ENCODE measurements around the gene PTPN20.

Gene PTPN20

GRCh38 chr10:47012214-47012613, 101.0 kb downstream of the PTPN20 start:
- TF ChIP-seq, protein P1, sequence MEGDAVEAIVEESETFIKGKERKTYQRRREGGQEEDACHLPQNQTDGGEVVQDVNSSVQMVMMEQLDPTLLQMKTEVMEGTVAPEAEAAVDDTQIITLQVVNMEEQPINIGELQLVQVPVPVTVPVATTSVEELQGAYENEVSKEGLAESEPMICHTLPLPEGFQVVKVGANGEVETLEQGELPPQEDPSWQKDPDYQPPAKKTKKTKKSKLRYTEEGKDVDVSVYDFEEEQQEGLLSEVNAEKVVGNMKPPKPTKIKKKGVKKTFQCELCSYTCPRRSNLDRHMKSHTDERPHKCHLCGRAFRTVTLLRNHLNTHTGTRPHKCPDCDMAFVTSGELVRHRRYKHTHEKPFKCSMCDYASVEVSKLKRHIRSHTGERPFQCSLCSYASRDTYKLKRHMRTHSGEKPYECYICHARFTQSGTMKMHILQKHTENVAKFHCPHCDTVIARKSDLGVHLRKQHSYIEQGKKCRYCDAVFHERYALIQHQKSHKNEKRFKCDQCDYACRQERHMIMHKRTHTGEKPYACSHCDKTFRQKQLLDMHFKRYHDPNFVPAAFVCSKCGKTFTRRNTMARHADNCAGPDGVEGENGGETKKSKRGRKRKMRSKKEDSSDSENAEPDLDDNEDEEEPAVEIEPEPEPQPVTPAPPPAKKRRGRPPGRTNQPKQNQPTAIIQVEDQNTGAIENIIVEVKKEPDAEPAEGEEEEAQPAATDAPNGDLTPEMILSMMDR (IDR thresholded peaks at IDR 0.05; ENCODE audit: control extremely low read depth, extremely low read depth, low read depth, missing control alignments), result no peak
- no peak for DNase-seq (ENCODE audit: extremely low spot score)
- POLR2A ChIA-PET, result no interaction called here
- CTCF ChIA-PET, result interaction anchor here (0.7 to 2.6 kb wide), 4 partner anchors 11 to 36 kb away, joined by 3 to 9 read pairs (median 5); no protein-coding TSS in a partner anchor

DNA sequence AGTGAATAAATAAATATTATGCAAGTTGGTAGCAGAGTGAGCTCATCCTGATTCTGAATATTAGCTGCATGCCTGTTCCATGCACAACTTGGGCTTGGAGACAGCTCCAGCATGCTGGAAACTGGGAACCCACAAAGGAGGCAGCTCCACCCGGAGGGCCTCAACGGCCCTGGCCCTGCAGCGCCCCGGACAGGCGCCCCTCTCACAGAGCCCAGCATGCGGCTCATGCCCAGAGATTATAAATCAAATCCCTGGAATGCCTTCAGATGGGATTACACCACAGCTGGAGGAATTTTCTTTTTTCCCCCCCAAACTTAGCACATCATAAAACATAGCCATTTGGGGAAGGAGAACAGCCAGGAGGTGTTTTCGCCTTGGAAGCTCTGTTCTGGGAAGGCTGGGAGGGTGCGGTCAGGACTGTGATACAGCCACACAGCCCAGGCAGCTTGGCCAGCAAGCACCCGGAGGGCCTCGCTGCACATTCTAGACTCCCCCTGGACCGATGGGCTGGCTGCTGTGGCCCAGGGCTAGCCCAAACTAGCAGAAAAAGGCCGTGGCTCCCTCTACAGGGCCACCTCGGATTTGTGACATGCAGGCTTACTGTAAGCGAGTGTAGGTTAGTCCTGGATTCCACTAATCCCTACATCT, 102.4 kb downstream of the PTPN20 start:
- peak; percentile 3 for DNase-seq (ENCODE audit: extremely low spot score)
- TF ChIP-seq, protein P1 (IDR thresholded peaks at IDR 0.05; ENCODE audit: control extremely low read depth, extremely low read depth, low read depth, missing control alignments), result no peak
- ChIA-PET CTCF (interaction anchor here (1.0 kb wide), 1 partner anchor 34 kb away, joined by 4 read pairs; no protein-coding TSS in a partner anchor), POLR2A (interaction anchor here (0.7 kb wide), 1 partner anchor 119 kb away, joined by 5 read pairs; no protein-coding TSS in a partner anchor)

- CTCF ChIA-PET, result no interaction called here
- DNase-seq (ENCODE audit: extremely low spot score), result no peak
- POLR2A ChIA-PET, result no interaction called here
- TF ChIP-seq, protein P1 (IDR thresholded peaks at IDR 0.05; ENCODE audit: control extremely low read depth, extremely low read depth, low read depth, missing control alignments), result no peak
Measured at GRCh38 chr10:47015404-47015803, 104.2 kb downstream of the PTPN20 start.

GRCh38 chr10:47016564-47016963, 105.3 kb downstream of the PTPN20 start:
- POLR2A ChIA-PET, result no interaction called here
- CTCF ChIA-PET, result interaction anchor here (0.8 kb wide), 1 partner anchor 295 kb away, joined by 3 read pairs; no protein-coding TSS in a partner anchor
- no peak for DNase-seq (ENCODE audit: extremely low spot score)
- TF ChIP-seq, protein P1 (IDR thresholded peaks at IDR 0.05; ENCODE audit: control extremely low read depth, extremely low read depth, low read depth, missing control alignments), result no peak

DNA sequence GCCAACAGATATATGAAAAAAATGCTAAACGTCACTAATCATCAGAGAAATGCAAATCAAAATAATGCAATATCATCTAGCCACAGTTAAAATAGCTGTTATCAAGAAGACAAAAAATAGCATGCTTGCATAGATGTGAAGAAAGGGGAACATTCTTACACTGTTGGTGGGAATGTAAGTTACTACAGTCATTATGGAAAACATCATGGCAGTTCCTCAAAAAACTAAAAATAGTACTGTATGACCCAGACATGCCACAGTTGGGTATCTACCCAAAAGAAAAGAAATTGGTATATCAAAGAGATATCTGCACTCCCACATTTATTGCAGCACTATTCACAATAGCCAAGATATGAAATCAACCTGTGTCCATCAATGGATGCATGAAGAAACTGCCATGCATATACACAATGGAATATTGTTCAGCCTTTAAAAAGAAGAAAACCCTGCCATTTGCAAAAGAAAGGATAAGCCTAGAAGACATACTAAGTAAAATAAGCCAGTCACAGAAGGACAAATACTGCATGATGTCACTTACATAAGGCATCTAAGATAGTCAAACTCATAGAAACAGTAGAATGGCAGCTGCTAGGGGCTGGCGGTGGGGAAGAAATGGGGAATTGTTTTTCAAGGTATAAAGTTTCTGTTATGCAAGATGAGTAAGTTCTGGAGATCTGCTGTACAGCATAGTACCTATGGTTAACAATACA, 107.0 kb downstream of the PTPN20 start:
- no peak for DNase-seq (ENCODE audit: extremely low spot score)
- POLR2A ChIA-PET, result no interaction called here
- TF ChIP-seq, protein P1 (IDR thresholded peaks at IDR 0.05; ENCODE audit: control extremely low read depth, extremely low read depth, low read depth, missing control alignments), result no peak
- CTCF ChIA-PET, result no interaction called here

GRCh38 chr10:47019155-47020145, 108.2 kb downstream of the PTPN20 start:
- ChIA-PET POLR2A (no interaction called here), CTCF (no interaction called here)
- TF ChIP-seq, protein P1 (IDR thresholded peaks at IDR 0.05; ENCODE audit: control extremely low read depth, extremely low read depth, low read depth, missing control alignments), result no peak
- peak; percentile 4 for DNase-seq (ENCODE audit: extremely low spot score)
